Kidney (tissue), 14 donors: Measurements from ENCODE around the gene CDH6. TPM values are rescaled to one million over a fixed set of nuclear protein-coding genes. Genes with fewer than 3 reads are reported as not detected.

Experiments used
- DNase-seq, 5 donors: peaks; one replicate each; pipeline ENCODE4 v3.0.0-alpha.2; 2013 to 2020
- FAIRE-seq: peaks from 2 replicates; lab custom pipeline; 2012; peaks lifted over from hg19 to GRCh38; lab: Jason Lieb, UNC
- H3K27ac ChIP-seq, 2 donors: one replicate each; pipeline ENCODE4 v1.7.0; 2013; ENCODE audit warnings: low read depth in 2 of 2, low read length in 2 of 2, inconsistent platforms in 1 of 2
- H3K27me3 ChIP-seq: one replicate; pipeline ENCODE4 v1.7.1; 2013; ENCODE audit warnings: low read length, inconsistent platforms; ENCODE audit not compliant: control insufficient read depth, insufficient read depth
- H3K36me3 ChIP-seq, 3 donors: one replicate each; pipeline versions ENCODE4 v1.7.0 to v1.7.1; 2013; ENCODE audit warnings: low read length in 3 of 3, control low read depth in 1 of 3, inconsistent platforms in 1 of 3; ENCODE audit not compliant: insufficient read depth in 3 of 3, control insufficient read depth in 2 of 3
- H3K4me1 ChIP-seq, 3 donors: one replicate each; pipeline versions ENCODE4 v1.7.0 to v1.7.1; 2013; ENCODE audit warnings: low read length in 3 of 3, inconsistent platforms in 1 of 3, low read depth in 1 of 3; ENCODE audit not compliant: control insufficient read depth in 2 of 3, insufficient read depth in 2 of 3
- H3K4me3 ChIP-seq, 3 donors: one replicate each; pipeline versions ENCODE4 v1.7.0 to v1.8.1; 2013; ENCODE audit warnings: low read length in 3 of 3, control low read depth in 1 of 3, inconsistent platforms in 1 of 3
- H3K9ac ChIP-seq, 3 donors: one replicate each; pipeline versions ENCODE4 v1.7.0 to v1.7.1; 2013; ENCODE audit warnings: low read length in 3 of 3, control low read depth in 1 of 3, inconsistent platforms in 1 of 3
- H3K9me3 ChIP-seq, 3 donors: one replicate each; pipeline versions ENCODE4 v1.7.0 to v1.7.1; 2013; ENCODE audit warnings: low read length in 3 of 3, control low read depth in 1 of 3, inconsistent platforms in 1 of 3; ENCODE audit not compliant: control insufficient read depth in 2 of 3, insufficient read depth in 1 of 3
- CTCF ChIP-seq: IDR thresholded peaks from 3 replicates; pipeline ENCODE4 v1.5.1; 2012; ENCODE audit warnings: mild to moderate bottlenecking, moderate library complexity, borderline replicate concordance; ENCODE audit not compliant: insufficient read depth; ENCODE audit errors: extremely low read depth
- intact Hi-C: fragments of 100-400 bp; cut with DNase I; formaldehyde crosslinking; loops from one replicate; pipeline ENCODE4 v1.11.1; 2022
- polyA plus RNA-seq: library from polyadenylated mRNA; stranded (reverse); fragments of 350-450 nt; fragmentation: Illumina TruSeq; extraction: RNeasy Lipid Tissue Mini Kit (QIAGEN cat#74804); gene quantifications from one replicate; pipeline ENCODE4 v1.2.3, GENCODE V29; 2014; ENCODE audit warnings: low read depth, low replicate concordance; ENCODE audit not compliant: insufficient read depth
- total RNA-seq: library from RNA; stranded (reverse); fragmentation: NEBNext Ultra II Directional; extraction: Animal tissue kit (Norgen Biotek cat#: 25700); gene quantifications from one replicate; pipeline ENCODE4 v1.2.1, GENCODE V29; 2021
- donor health status: control.
- donor health status: control.
- donor health status: control.
- donor health status: control.
- donor health status: control.
- donor health status: DM: yes; HTN: yes; CAD: no.
- donor health status: Normal renal cell carcinoma (clear cell type).

CDH6 gene
- total and polyA plus RNA-seq, 2 donors from 2014 or later: 21.8 to 196 TPM

- no peak overlapping the region for H3K4me3 ChIP-seq
- no peak for FAIRE-seq
- H3K27ac ChIP-seq: no peak overlapping the region
- DNase-seq: no peak
- H3K9me3 ChIP-seq: no peaks in the 10 kb centered on the region
- no peak overlapping the region for H3K9ac ChIP-seq
- no peaks in the 10 kb centered on the region for H3K4me1 ChIP-seq
- TF ChIP-seq CTCF: no peak
- H3K27me3 ChIP-seq: no peaks in the 10 kb centered on the region
- intact Hi-C loops: no loop called here
- H3K36me3 ChIP-seq: peaks cover 3 to 21% (median 4%) of the 10 kb centered on the region in 3 donors
Measured at GRCh38 chr5:31303688-31304087, 110.2 kb downstream of the CDH6 start.

GRCh38 chr5:31317665-31318064 is 124.2 kb downstream of the CDH6 start:
- Histone ChIP-seq H3K27ac (no peak overlapping the region), H3K9me3 (no peaks in the 10 kb centered on the region), H3K27me3 (no peaks in the 10 kb centered on the region), H3K4me1 (no peaks in the 10 kb centered on the region), H3K36me3 (peaks cover 0 to 5% (median 2%) of the 10 kb centered on the region in 3 donors), H3K4me3 (no peak overlapping the region), H3K9ac (no peak overlapping the region)
- no peak for TF ChIP-seq CTCF
- intact Hi-C loops: no loop called here
- FAIRE-seq: no peak
- DNase-seq: no peak

GRCh38 chr5:31319335-31319734 is 125.8 kb downstream of the CDH6 start:
- FAIRE-seq: no peak

More at GRCh38 chr5:31319335-31319734, 125.8 kb downstream of the CDH6 start:
- H3K4me1 ChIP-seq: no peaks in the 10 kb centered on the region
- TF ChIP-seq CTCF: no peak
- intact Hi-C loops: no loop called here
- peaks cover 0 to 5% (median 2%) of the 10 kb centered on the region in 3 donors for H3K36me3 ChIP-seq
- no peak for DNase-seq
- no peaks in the 10 kb centered on the region for H3K27me3 ChIP-seq
- H3K9ac ChIP-seq: no peak overlapping the region
- H3K9me3 ChIP-seq: no peaks in the 10 kb centered on the region
- no peak overlapping the region for H3K4me3 ChIP-seq
- H3K27ac ChIP-seq: no peak overlapping the region
